Keratinocyte (primary cell): ENCODE results near the gene GREB1. TPM values are rescaled to one million over a fixed set of nuclear protein-coding genes. Genes with fewer than 3 reads are reported as not detected.

Experiments
- DNase-seq: peaks from one replicate; pipeline ENCODE4 v3.0.0-alpha.2; 2011; ENCODE audit warnings: low read depth, missing footprints, low spot score
- FAIRE-seq: peaks from 2 replicates; lab custom pipeline; 2011; peaks lifted over from hg19 to GRCh38; lab: Jason Lieb, UNC
- H2AFZ ChIP-seq: 2 replicates; pipeline ENCODE4 v1.6.0; 2012; ENCODE audit warnings: low read length, control low read depth, inconsistent platforms; ENCODE audit not compliant: control insufficient read depth
- H3K27ac ChIP-seq: 2 replicates; pipeline ENCODE4 v1.5.1; 2011; ENCODE audit warnings: low read length; ENCODE audit not compliant: control insufficient read depth, insufficient read depth
- H3K27me3 ChIP-seq: 3 replicates; pipeline ENCODE4 v1.6.0; 2011; ENCODE audit warnings: low read length; ENCODE audit not compliant: control insufficient read depth, insufficient read depth; ENCODE audit errors: extremely low read depth
- H3K36me3 ChIP-seq, 2 experiments: 2 replicates in 1 of 2; 3 replicates in 1 of 2; pipeline ENCODE4 v1.5.1; 2011; ENCODE audit warnings: low read length in 2 of 2, mild to moderate bottlenecking in 1 of 2; ENCODE audit not compliant: control insufficient read depth in 2 of 2, insufficient read depth in 2 of 2; ENCODE audit errors: extremely low read depth in 1 of 2
- H3K4me1 ChIP-seq: 3 replicates; pipeline ENCODE4 v1.5.1; 2011; ENCODE audit warnings: low read length; ENCODE audit not compliant: control insufficient read depth, insufficient read depth; ENCODE audit errors: extremely low read depth
- H3K4me2 ChIP-seq: 3 replicates; pipeline ENCODE4 v1.6.0; 2011; ENCODE audit warnings: low read depth, low read length; ENCODE audit not compliant: control insufficient read depth, insufficient read depth; ENCODE audit errors: extremely low read depth
- H3K4me3 ChIP-seq, 3 experiments: fragments of 200-600 bp in 1 of 3; sonication (generic) in 1 of 3; 2 replicates in 2 of 3; 3 replicates in 1 of 3; pipeline ENCODE4 v1.5.1; 2011 to 2016; ENCODE audit warnings: low read length in 3 of 3, mild to moderate bottlenecking in 3 of 3, control low read depth in 2 of 3, inconsistent platforms in 1 of 3, low read depth in 1 of 3, mixed read lengths in 1 of 3, mixed run types in 1 of 3, moderate library complexity in 1 of 3; ENCODE audit not compliant: control insufficient read depth in 2 of 3, insufficient read depth in 2 of 3; ENCODE audit errors: extremely low read depth in 1 of 3
- H3K79me2 ChIP-seq: 2 replicates; pipeline ENCODE4 v1.6.0; 2012; ENCODE audit warnings: low read length; ENCODE audit not compliant: control insufficient read depth, insufficient read depth
- H3K9ac ChIP-seq: 3 replicates; pipeline ENCODE4 v1.6.0; 2011; ENCODE audit warnings: low read length; ENCODE audit not compliant: control insufficient read depth, insufficient read depth; ENCODE audit errors: extremely low read depth
- H3K9me1 ChIP-seq: 3 replicates; pipeline ENCODE4 v1.6.0; 2011; ENCODE audit warnings: low read length; ENCODE audit not compliant: control insufficient read depth, insufficient read depth; ENCODE audit errors: extremely low read depth
- H3K9me3 ChIP-seq: 2 replicates; pipeline ENCODE4 v1.5.1; 2012; ENCODE audit warnings: low read depth, low read length; ENCODE audit not compliant: control insufficient read depth
- H4K20me1 ChIP-seq: 3 replicates; pipeline ENCODE4 v1.6.0; 2011; ENCODE audit warnings: low read length; ENCODE audit not compliant: control insufficient read depth, insufficient read depth; ENCODE audit errors: extremely low read depth
- EZH2 ChIP-seq: IDR thresholded peaks from one replicate; pipeline ENCODE4 v1.6.1; 2012; ENCODE audit warnings: inconsistent platforms, mild to moderate bottlenecking, low read length, moderate library complexity
- dilution Hi-C: fragments of 300-500 bp; cut with MboI; formaldehyde crosslinking; loops from one replicate; pipeline ENCODE4 v1.7.0; 2020; ENCODE audit warnings: low sequenced_read_pairs; ENCODE audit not compliant: extremely low pct_ligation_motif_present
- polyA plus RNA-seq, 5 experiments: library from polyadenylated mRNA; depleted of rRNA in 3 of 5; stranded (reverse) in 3 of 5; stranded (forward) in 1 of 5; unstranded in 1 of 5; fragments of >200 nt; gene quantifications; 1 replicate in 1 of 5; 2 replicates in 3 of 5; 3 replicates in 1 of 5; pipeline versions ENCODE4 v1.2.1 to v1.2.3, GENCODE V29; 2011 to 2012; ENCODE audit warnings: missing spikeins in 2 of 5, low read depth in 1 of 5, low replicate concordance in 1 of 5
- TF ChIP-seq, protein P1 (sequence below), 3 experiments: IDR thresholded peaks in 1 of 3; conservative IDR thresholded peaks in 1 of 3; optimal IDR thresholded peaks in 1 of 3; 2 replicates in 2 of 3; 3 replicates in 1 of 3; pipeline versions ENCODE3 to v1.5.1; 2011; ENCODE audit warnings: low read length in 3 of 3, mild to moderate bottlenecking in 3 of 3, moderate library complexity in 2 of 3, control low read depth in 1 of 3, inconsistent platforms in 1 of 3; ENCODE audit not compliant: insufficient read depth in 2 of 3; ENCODE audit errors: extremely low read depth in 1 of 3

Gene GREB1
- polyA plus RNA-seq, 1 donor (not counting 4 experiments of a cell fraction or from before 2014, with no cell fraction given): 0.13 TPM

DNA sequence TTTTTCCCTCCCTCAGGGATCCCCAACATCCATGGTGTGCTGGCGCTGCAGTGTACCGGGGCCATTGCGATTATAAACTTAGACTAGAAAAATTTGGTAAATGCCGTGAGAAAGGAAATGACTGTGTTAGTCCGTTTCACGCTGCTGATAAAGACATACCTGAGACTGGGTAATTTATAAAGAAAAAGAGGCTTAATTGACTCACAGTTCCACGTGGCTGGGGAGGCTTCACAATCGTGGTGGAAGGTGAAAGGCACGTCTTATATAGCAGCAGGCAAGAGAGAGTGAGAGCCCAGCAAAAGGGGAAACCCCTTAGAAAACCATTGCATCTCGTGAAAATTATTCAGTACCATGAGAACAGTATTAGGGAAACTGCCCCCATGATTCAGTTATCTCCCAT, 91.8 kb downstream of the GREB1 start:
- H3K4me2 ChIP-seq: no peak overlapping the region
- no peaks in the 10 kb centered on the region for H4K20me1 ChIP-seq
- no peaks in the 10 kb centered on the region for H3K79me2 ChIP-seq
- H3K36me3 ChIP-seq: no peaks in the 10 kb centered on the region
- no peak overlapping the region for H2AFZ ChIP-seq
- no peak for DNase-seq
- H3K9me1 ChIP-seq: no peaks in the 10 kb centered on the region
- H3K9ac ChIP-seq: no peak overlapping the region
- dilution Hi-C loops: no loop called here
- FAIRE-seq: no peak
- no peak for TF ChIP-seq EZH2
- TF ChIP-seq, protein P1, sequence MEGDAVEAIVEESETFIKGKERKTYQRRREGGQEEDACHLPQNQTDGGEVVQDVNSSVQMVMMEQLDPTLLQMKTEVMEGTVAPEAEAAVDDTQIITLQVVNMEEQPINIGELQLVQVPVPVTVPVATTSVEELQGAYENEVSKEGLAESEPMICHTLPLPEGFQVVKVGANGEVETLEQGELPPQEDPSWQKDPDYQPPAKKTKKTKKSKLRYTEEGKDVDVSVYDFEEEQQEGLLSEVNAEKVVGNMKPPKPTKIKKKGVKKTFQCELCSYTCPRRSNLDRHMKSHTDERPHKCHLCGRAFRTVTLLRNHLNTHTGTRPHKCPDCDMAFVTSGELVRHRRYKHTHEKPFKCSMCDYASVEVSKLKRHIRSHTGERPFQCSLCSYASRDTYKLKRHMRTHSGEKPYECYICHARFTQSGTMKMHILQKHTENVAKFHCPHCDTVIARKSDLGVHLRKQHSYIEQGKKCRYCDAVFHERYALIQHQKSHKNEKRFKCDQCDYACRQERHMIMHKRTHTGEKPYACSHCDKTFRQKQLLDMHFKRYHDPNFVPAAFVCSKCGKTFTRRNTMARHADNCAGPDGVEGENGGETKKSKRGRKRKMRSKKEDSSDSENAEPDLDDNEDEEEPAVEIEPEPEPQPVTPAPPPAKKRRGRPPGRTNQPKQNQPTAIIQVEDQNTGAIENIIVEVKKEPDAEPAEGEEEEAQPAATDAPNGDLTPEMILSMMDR (optimal IDR thresholded peaks at IDR 0.05 in 1 of 3, IDR thresholded peaks at IDR 0.05 in 1 of 3, conservative IDR thresholded peaks at IDR 0.05 in 1 of 3; ENCODE audit: extremely low read depth in 1 of 3, insufficient read depth in 2 of 3, low read length in 3 of 3): no peak
- H3K4me3 ChIP-seq: no peak overlapping the region
- peaks cover 4% of the 10 kb centered on the region for H3K27me3 ChIP-seq
- H3K9me3 ChIP-seq: peaks cover 5% of the 10 kb centered on the region
- H3K4me1 ChIP-seq: no peaks in the 10 kb centered on the region
- H3K27ac ChIP-seq: no peak overlapping the region

- Histone ChIP-seq H2AFZ (no peak overlapping the region), H3K27ac (no peak overlapping the region), H3K4me3 (no peak overlapping the region), H3K9ac (no peak overlapping the region), H3K4me2 (no peak overlapping the region), H3K27me3 (no peaks in the 10 kb centered on the region), H3K9me1 (no peaks in the 10 kb centered on the region), H3K36me3 (no peaks in the 10 kb centered on the region), H4K20me1 (no peaks in the 10 kb centered on the region), H3K9me3 (peaks cover 5% of the 10 kb centered on the region), H3K4me1 (no peaks in the 10 kb centered on the region), H3K79me2 (no peaks in the 10 kb centered on the region)
- dilution Hi-C loops: no loop called here
- no peak for TF ChIP-seq EZH2
- TF ChIP-seq, protein P1 (optimal IDR thresholded peaks at IDR 0.05 in 1 of 3, IDR thresholded peaks at IDR 0.05 in 1 of 3, conservative IDR thresholded peaks at IDR 0.05 in 1 of 3; ENCODE audit: extremely low read depth in 1 of 3, insufficient read depth in 2 of 3, low read length in 3 of 3): no peak
- FAIRE-seq (no peak), DNase-seq (no peak)
Measured at GRCh38 chr2:11628675-11629074, 94.8 kb downstream of the GREB1 start.
